OCI-LY3 (cell line): ENCODE results near the gene AATK.

ENCODE experiments used
- H2AFZ ChIP-seq: fragments of 200-600, 300-600 bp; shearing (Covaris generic); 2 replicates; pipeline ENCODE4 v1.6.0; 2014; ENCODE audit warnings: antibody characterized with exemption, low read depth, low read length
- H3K27ac ChIP-seq: fragments of 200-600, 300-600 bp; sonication (generic); 2 replicates; pipeline ENCODE4 v1.5.1; 2014; ENCODE audit warnings: mild to moderate bottlenecking, low read length, moderate library complexity, mixed read lengths
- H3K27me3 ChIP-seq: fragments of 200-600, 300-600 bp; sonication (generic); 2 replicates; pipeline ENCODE4 v1.6.1; 2014; ENCODE audit warnings: low read depth, low read length, mixed read lengths
- H3K36me3 ChIP-seq: fragments of 200-600, 300-600 bp; sonication (generic); replicated peaks from 2 replicates; pipeline ENCODE3; 2014; ENCODE audit warnings: low read depth, low read length, mixed read lengths
- H3K4me1 ChIP-seq: fragments of 300-600, 200-600 bp; sonication (generic); 2 replicates; pipeline ENCODE4 v1.6.1; 2014; ENCODE audit warnings: low read length, mixed read lengths
- H3K4me2 ChIP-seq: fragments of 200-600, 300-600 bp; sonication (generic); 2 replicates; pipeline ENCODE4 v1.6.1; 2014; ENCODE audit warnings: low read length, mixed read lengths
- H3K4me3 ChIP-seq: fragments of 300-600, 200-600 bp; sonication (generic); 2 replicates; pipeline ENCODE4 v1.5.1; 2014; ENCODE audit warnings: antibody characterized with exemption, mild to moderate bottlenecking, low read length, moderate library complexity
- H3K79me2 ChIP-seq: fragments of 300-600, 200-600 bp; shearing (Covaris generic); 2 replicates; pipeline ENCODE4 v1.6.1; 2014; ENCODE audit warnings: mild to moderate bottlenecking, low read length, mixed read lengths
- H3K9ac ChIP-seq: fragments of 300-600, 200-600 bp; shearing (Covaris generic); 2 replicates; pipeline ENCODE4 v1.6.0; 2014; ENCODE audit warnings: mild to moderate bottlenecking, low read length, moderate library complexity
- H3K9me3 ChIP-seq: fragments of 200-600, 300-600 bp; shearing (Covaris generic); 2 replicates; pipeline ENCODE4 v1.6.1; 2014; ENCODE audit warnings: low read length, mixed read lengths; ENCODE audit not compliant: insufficient read depth
- H4K20me1 ChIP-seq: fragments of 200-600, 300-600 bp; sonication (generic); 2 replicates; pipeline ENCODE4 v1.6.1; 2016; ENCODE audit warnings: low read length, mixed read lengths; ENCODE audit not compliant: insufficient read depth
- CTCF ChIP-seq: fragments of 200-600, 300-600 bp; sonication (generic); IDR thresholded peaks from 2 replicates; pipeline ENCODE4 v1.5.1; 2014; ENCODE audit warnings: antibody characterized with exemption, low read length, low read depth
- EZH2phosphoT487 ChIP-seq: fragments of 200-600 bp; shearing (Covaris generic); IDR thresholded peaks from 2 replicates; pipeline ENCODE4 v1.6.1; 2018; ENCODE audit warnings: antibody characterized with exemption, mixed run types, low read depth

AATK gene

GRCh38 chr17:81186203-81186602, 20.2 kb upstream of the AATK start:
- Histone ChIP-seq H3K27me3 (no peaks in the 10 kb centered on the region), H3K27ac (no peak overlapping the region)
- TF ChIP-seq EZH2phosphoT487: no peak
- no peak for TF ChIP-seq CTCF

GRCh38 chr17:81184555-81184954, 18.5 kb upstream of the AATK start:
- H3K4me3 ChIP-seq: no peak overlapping the region
- H3K79me2 ChIP-seq: no peaks in the 10 kb centered on the region
- no peaks in the 10 kb centered on the region for H3K4me1 ChIP-seq
- no peak overlapping the region for H2AFZ ChIP-seq
- H3K27me3 ChIP-seq: no peaks in the 10 kb centered on the region
- no peaks in the 10 kb centered on the region for H3K36me3 ChIP-seq
- no peak overlapping the region for H3K27ac ChIP-seq
- TF ChIP-seq CTCF (no peak), EZH2phosphoT487 (no peak)
- H3K9ac ChIP-seq: no peak overlapping the region
- no peak overlapping the region for H3K4me2 ChIP-seq
- H4K20me1 ChIP-seq: no peaks in the 10 kb centered on the region
- no peaks in the 10 kb centered on the region for H3K9me3 ChIP-seq

More at GRCh38 chr17:81186203-81186602, 20.2 kb upstream of the AATK start:
- Histone ChIP-seq H2AFZ (no peak overlapping the region), H3K36me3 (no peaks in the 10 kb centered on the region), H3K79me2 (no peaks in the 10 kb centered on the region), H3K9me3 (no peaks in the 10 kb centered on the region), H3K4me2 (no peak overlapping the region), H4K20me1 (no peaks in the 10 kb centered on the region), H3K4me3 (no peak overlapping the region), H3K9ac (no peak overlapping the region), H3K4me1 (no peaks in the 10 kb centered on the region)

GRCh38 chr17:81183807-81184206, 17.8 kb upstream of the AATK start:
- Histone ChIP-seq H3K4me2 (no peak overlapping the region), H2AFZ (no peak overlapping the region), H3K4me3 (no peak overlapping the region), H3K9ac (no peak overlapping the region), H3K27ac (no peak overlapping the region), H3K4me1 (no peaks in the 10 kb centered on the region), H3K27me3 (no peaks in the 10 kb centered on the region), H3K36me3 (no peaks in the 10 kb centered on the region), H3K79me2 (no peaks in the 10 kb centered on the region), H4K20me1 (no peaks in the 10 kb centered on the region), H3K9me3 (no peaks in the 10 kb centered on the region)
- no peak for TF ChIP-seq EZH2phosphoT487
- TF ChIP-seq CTCF: no peak

GRCh38 chr17:81183316-81183715, 17.3 kb upstream of the AATK start:
- H2AFZ ChIP-seq: no peak overlapping the region
- H3K9me3 ChIP-seq: no peaks in the 10 kb centered on the region
- H3K36me3 ChIP-seq: no peaks in the 10 kb centered on the region
- H3K79me2 ChIP-seq: no peaks in the 10 kb centered on the region
- H3K27me3 ChIP-seq: no peaks in the 10 kb centered on the region
- H3K9ac ChIP-seq: no peak overlapping the region
- no peaks in the 10 kb centered on the region for H4K20me1 ChIP-seq
- no peaks in the 10 kb centered on the region for H3K4me1 ChIP-seq
- H3K4me3 ChIP-seq: no peak overlapping the region
- TF ChIP-seq CTCF (no peak), EZH2phosphoT487 (no peak)
- no peak overlapping the region for H3K4me2 ChIP-seq
- H3K27ac ChIP-seq: no peak overlapping the region
